ENCODE results near the gene VSNL1. TPM values are rescaled to one million over a fixed set of nuclear protein-coding genes. Genes with fewer than 3 reads are reported as not detected.
A peak's percentile ranks its signal among the peaks of the same experiment; 100 is the strongest.

VSNL1 gene
- total and polyA plus RNA-seq, 2 experiments from 2014 or later, result 102 to 112 TPM

DNA sequence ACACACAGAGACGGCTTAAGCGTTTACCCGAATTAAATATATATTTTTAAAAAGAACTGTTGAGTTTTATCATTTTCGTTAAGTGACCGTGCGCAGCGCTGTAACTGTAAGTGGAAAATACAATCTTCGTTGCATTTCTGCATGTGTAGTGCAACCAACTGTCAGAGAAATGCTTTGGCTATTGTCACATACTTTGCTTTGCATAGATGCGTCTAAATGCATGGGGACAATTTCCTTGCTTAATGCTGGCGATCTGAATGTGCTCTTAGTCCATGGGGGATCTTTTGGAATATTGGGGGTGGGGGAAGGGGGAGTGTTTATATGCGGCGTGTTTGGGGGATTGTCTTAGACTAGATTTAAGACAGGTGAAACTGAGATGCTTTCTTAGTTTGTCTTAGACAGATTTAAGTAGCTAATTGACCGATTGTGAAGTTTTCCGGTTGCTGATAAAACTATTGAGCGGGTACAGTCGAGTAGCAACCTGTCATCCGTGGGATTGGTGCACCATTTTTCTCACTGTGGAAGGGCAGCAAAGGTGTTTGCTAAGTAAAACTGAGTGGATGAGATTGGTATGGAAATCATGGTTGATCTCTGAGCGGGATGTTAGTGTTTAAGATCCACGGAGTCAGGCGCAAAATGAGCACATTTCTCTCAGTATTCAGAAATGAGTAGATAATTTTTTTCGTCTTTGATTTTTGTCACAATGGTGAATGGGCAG, 476 bp downstream of the VSNL1 start:
- no peaks in the 10 kb centered on the region; the same call in 2 of the 3 replicates for H3K9me3 Mint-ChIP-seq
- H3K27me3 Mint-ChIP-seq (ENCODE audit: insufficient read depth, low read depth, poor library complexity), result peaks cover 16% of the 10 kb centered on the region
- Histone ChIP-seq H2AFZ (no peak overlapping the region), H3K4me1 (ENCODE audit: insufficient read depth) (peaks cover 30% of the 10 kb centered on the region), H3K4me3 (peak overlapping the region; percentile 82), H3K4me2 (peak overlapping the region; percentile 82), H3K36me3 (ENCODE audit: insufficient read depth) (no peaks in the 10 kb centered on the region), H3F3A (replicated peaks; ENCODE audit: low read depth) (peaks cover 13% of the 10 kb centered on the region), H3K9me2 (ENCODE audit: insufficient read depth) (no peaks in the 10 kb centered on the region), H3K27me3 (ENCODE audit: insufficient read depth) (peaks cover 13% of the 10 kb centered on the region), H4K20me1 (replicated peaks; ENCODE audit: insufficient read depth) (no peaks in the 10 kb centered on the region), H3K79me2 (replicated peaks; ENCODE audit: insufficient read depth) (peaks cover 41% of the 10 kb centered on the region), H3K27ac (ENCODE audit: low read depth) (peak overlapping the region; percentile 93)
- DNase-seq (ENCODE audit: low spot score), result no peak
- peak overlapping the region; percentile 93 for H3K4me3 Mint-ChIP-seq
- no peak for TF ChIP-seq EZH2 (IDR thresholded peaks at IDR 0.05; ENCODE audit: low read depth, unreplicated experiment)
- no peak for TF ChIP-seq JUNB (IDR thresholded peaks at IDR 0.05; ENCODE audit: unreplicated experiment)
- TF ChIP-seq, protein P1, sequence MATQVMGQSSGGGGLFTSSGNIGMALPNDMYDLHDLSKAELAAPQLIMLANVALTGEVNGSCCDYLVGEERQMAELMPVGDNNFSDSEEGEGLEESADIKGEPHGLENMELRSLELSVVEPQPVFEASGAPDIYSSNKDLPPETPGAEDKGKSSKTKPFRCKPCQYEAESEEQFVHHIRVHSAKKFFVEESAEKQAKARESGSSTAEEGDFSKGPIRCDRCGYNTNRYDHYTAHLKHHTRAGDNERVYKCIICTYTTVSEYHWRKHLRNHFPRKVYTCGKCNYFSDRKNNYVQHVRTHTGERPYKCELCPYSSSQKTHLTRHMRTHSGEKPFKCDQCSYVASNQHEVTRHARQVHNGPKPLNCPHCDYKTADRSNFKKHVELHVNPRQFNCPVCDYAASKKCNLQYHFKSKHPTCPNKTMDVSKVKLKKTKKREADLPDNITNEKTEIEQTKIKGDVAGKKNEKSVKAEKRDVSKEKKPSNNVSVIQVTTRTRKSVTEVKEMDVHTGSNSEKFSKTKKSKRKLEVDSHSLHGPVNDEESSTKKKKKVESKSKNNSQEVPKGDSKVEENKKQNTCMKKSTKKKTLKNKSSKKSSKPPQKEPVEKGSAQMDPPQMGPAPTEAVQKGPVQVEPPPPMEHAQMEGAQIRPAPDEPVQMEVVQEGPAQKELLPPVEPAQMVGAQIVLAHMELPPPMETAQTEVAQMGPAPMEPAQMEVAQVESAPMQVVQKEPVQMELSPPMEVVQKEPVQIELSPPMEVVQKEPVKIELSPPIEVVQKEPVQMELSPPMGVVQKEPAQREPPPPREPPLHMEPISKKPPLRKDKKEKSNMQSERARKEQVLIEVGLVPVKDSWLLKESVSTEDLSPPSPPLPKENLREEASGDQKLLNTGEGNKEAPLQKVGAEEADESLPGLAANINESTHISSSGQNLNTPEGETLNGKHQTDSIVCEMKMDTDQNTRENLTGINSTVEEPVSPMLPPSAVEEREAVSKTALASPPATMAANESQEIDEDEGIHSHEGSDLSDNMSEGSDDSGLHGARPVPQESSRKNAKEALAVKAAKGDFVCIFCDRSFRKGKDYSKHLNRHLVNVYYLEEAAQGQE (IDR thresholded peaks at IDR 0.05; ENCODE audit: unreplicated experiment), result no peak
- TF ChIP-seq POLR2AphosphoS5 (IDR thresholded peaks at IDR 0.05; ENCODE audit: low read depth), result no peak; the same call in 1 of the 2 replicates
- TF ChIP-seq, protein P2, sequence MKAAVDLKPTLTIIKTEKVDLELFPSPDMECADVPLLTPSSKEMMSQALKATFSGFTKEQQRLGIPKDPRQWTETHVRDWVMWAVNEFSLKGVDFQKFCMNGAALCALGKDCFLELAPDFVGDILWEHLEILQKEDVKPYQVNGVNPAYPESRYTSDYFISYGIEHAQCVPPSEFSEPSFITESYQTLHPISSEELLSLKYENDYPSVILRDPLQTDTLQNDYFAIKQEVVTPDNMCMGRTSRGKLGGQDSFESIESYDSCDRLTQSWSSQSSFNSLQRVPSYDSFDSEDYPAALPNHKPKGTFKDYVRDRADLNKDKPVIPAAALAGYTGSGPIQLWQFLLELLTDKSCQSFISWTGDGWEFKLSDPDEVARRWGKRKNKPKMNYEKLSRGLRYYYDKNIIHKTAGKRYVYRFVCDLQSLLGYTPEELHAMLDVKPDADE (IDR thresholded peaks at IDR 0.05), result no peak
- TF ChIP-seq CREB1 (CRISPR knock-in tag; IDR thresholded peaks at IDR 0.05; ENCODE audit: low read depth), result no peak
- no peak for TF ChIP-seq NANOG (IDR thresholded peaks at IDR 0.05; ENCODE audit: borderline replicate concordance)
- TF ChIP-seq EZH2phosphoT487 (IDR thresholded peaks at IDR 0.05; ENCODE audit: unreplicated experiment), result no peak
- no peak for TF ChIP-seq STAT1 (IDR thresholded peaks at IDR 0.05; ENCODE audit: unreplicated experiment)
- TF ChIP-seq, protein P3, sequence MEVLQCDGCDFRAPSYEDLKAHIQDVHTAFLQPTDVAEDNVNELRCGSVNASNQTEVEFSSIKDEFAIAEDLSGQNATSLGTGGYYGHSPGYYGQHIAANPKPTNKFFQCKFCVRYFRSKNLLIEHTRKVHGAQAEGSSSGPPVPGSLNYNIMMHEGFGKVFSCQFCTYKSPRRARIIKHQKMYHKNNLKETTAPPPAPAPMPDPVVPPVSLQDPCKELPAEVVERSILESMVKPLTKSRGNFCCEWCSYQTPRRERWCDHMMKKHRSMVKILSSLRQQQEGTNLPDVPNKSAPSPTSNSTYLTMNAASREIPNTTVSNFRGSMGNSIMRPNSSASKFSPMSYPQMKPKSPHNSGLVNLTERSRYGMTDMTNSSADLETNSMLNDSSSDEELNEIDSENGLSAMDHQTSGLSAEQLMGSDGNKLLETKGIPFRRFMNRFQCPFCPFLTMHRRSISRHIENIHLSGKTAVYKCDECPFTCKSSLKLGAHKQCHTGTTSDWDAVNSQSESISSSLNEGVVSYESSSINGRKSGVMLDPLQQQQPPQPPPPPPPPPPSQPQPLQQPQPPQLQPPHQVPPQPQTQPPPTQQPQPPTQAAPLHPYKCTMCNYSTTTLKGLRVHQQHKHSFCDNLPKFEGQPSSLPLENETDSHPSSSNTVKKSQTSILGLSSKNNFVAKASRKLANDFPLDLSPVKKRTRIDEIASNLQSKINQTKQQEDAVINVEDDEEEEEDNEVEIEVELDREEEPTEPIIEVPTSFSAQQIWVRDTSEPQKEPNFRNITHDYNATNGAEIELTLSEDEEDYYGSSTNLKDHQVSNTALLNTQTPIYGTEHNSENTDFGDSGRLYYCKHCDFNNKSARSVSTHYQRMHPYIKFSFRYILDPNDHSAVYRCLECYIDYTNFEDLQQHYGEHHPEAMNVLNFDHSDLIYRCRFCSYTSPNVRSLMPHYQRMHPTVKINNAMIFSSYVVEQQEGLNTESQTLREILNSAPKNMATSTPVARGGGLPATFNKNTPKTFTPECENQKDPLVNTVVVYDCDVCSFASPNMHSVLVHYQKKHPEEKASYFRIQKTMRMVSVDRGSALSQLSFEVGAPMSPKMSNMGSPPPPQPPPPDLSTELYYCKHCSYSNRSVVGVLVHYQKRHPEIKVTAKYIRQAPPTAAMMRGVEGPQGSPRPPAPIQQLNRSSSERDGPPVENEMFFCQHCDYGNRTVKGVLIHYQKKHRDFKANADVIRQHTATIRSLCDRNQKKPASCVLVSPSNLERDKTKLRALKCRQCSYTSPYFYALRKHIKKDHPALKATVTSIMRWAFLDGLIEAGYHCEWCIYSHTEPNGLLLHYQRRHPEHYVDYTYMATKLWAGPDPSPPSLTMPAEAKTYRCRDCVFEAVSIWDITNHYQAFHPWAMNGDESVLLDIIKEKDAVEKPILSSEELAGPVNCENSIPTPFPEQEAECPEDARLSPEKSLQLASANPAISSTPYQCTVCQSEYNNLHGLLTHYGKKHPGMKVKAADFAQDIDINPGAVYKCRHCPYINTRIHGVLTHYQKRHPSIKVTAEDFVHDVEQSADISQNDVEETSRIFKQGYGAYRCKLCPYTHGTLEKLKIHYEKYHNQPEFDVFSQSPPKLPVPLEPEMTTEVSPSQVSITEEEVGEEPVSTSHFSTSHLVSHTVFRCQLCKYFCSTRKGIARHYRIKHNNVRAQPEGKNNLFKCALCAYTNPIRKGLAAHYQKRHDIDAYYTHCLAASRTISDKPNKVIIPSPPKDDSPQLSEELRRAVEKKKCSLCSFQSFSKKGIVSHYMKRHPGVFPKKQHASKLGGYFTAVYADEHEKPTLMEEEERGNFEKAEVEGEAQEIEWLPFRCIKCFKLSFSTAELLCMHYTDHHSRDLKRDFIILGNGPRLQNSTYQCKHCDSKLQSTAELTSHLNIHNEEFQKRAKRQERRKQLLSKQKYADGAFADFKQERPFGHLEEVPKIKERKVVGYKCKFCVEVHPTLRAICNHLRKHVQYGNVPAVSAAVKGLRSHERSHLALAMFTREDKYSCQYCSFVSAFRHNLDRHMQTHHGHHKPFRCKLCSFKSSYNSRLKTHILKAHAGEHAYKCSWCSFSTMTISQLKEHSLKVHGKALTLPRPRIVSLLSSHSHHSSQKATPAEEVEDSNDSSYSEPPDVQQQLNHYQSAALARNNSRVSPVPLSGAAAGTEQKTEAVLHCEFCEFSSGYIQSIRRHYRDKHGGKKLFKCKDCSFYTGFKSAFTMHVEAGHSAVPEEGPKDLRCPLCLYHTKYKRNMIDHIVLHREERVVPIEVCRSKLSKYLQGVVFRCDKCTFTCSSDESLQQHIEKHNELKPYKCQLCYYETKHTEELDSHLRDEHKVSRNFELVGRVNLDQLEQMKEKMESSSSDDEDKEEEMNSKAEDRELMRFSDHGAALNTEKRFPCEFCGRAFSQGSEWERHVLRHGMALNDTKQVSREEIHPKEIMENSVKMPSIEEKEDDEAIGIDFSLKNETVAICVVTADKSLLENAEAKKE (CRISPR knock-in tag; IDR thresholded peaks at IDR 0.05), result no peak
- TF ChIP-seq ZNF331 (CRISPR knock-in tag; IDR thresholded peaks at IDR 0.05; ENCODE audit: low read depth), result no peak
- no peak for TF ChIP-seq ZNF114 (CRISPR knock-in tag; IDR thresholded peaks at IDR 0.05)
- TF ChIP-seq, protein P4, sequence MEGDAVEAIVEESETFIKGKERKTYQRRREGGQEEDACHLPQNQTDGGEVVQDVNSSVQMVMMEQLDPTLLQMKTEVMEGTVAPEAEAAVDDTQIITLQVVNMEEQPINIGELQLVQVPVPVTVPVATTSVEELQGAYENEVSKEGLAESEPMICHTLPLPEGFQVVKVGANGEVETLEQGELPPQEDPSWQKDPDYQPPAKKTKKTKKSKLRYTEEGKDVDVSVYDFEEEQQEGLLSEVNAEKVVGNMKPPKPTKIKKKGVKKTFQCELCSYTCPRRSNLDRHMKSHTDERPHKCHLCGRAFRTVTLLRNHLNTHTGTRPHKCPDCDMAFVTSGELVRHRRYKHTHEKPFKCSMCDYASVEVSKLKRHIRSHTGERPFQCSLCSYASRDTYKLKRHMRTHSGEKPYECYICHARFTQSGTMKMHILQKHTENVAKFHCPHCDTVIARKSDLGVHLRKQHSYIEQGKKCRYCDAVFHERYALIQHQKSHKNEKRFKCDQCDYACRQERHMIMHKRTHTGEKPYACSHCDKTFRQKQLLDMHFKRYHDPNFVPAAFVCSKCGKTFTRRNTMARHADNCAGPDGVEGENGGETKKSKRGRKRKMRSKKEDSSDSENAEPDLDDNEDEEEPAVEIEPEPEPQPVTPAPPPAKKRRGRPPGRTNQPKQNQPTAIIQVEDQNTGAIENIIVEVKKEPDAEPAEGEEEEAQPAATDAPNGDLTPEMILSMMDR (conservative IDR thresholded peaks at IDR 0.05; ENCODE audit: low read depth in 2 of 2), result no peak
- H3K4me1 Mint-ChIP-seq, result peaks cover 32% of the 10 kb centered on the region
- H3K36me3 Mint-ChIP-seq (ENCODE audit: low read depth), result no peaks in the 10 kb centered on the region
- no peak for ATAC-seq
- peak overlapping the region; percentile 97 for H3K27ac Mint-ChIP-seq

Measured in GM23338 (cell line).